T-helper 9 cell (primary cell): ENCODE results near the gene BAD.
"Not testable (repeated sequence)": the region's sequence is repeated elsewhere in the genome, so short reads cannot be mapped to it uniquely, and the experiment has no call there.

Experiments used
- DNase-seq: peaks from one replicate; pipeline ENCODE4 v3.0.0-alpha.2; 2020

The BAD gene

DNA sequence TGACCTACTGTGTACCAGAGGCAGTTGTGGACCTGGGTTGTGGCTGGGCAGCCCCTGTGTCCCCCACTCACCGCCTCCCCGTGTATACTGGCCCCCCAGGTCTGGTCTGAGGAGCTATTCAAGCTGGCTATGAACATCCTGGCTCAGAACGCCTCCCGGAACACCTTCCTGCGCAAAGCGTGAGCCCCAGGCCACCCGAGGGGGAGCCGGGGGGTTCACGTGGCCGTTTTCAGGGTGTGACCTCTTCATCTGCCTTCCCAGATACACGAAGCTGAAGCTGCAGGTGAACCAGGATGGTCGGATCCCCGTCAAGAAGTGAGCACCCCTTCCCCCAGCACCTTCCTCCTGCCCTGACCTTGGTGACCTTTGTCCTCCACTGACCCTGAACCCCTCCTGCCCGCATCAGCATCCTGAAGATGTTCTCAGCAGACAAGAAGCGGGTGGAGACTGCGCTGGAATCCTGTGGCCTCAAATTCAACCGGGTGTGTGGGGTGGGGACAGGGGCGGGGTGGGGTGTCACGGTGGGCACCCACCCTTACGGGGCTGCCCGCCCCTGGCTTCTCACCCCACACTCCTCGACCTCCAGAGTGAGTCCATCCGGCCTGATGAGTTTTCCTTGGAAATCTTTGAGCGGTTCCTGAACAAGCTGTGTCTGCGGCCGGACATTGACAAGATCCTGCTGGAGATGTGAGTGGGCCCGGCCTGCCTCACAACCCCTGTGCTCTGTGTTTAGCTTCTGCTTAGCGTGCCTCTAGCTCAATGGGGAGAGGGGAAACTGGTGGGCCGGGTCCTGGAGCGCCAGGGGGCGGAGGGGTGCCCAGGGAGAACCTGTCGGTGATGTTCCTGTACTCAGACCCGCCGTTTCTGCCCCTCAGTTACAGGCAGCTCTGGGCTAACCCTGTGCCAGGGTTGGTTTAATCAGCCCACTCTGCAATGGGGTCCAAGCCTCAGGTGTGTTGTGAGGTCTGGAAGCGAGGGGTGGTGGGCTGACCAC, 29.0 kb downstream of the BAD start:
- DNase-seq = no peak

DNA sequence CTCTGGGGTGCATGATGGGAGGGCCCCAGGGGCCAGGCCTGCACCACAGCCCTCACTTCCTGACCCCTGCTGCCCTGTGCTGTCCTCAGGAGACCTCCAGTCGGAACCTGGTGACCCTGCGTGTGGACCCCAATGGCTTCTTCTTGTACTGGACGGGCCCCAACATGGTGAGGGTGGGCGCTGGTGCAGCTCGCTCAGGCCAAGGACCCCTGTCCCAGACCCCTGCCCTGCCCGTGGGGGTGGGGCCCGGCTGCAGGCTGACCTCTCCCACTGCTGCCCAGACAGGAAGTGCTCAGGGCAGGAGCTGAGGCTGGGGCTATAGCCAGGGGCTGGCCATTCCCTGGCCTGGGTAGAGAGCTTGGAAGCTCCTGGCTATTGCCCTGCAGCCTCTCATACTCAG, 30.1 kb downstream of the BAD start:
- DNase-seq = no peak

DNA sequence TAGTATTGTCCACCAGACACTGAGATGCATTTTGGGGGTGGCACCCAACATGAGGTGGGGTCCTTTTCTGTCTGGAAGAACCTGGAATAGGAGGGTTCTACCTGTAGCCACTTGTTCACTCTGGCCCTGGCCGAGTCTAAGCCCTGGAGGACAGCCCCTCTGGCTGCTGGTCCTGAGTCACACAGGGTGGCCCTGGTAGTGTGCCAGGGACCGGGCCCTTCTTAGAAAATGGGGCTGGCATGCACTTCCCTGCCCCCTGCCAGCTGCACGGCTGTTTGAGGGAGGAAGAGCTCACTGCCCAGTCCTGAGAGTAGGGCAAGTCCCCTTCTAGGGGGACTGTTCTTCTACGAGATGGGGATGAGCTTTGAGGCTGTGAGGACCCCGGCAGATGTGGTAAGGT, 31.0 kb downstream of the BAD start:
- DNase-seq = no peak

DNA sequence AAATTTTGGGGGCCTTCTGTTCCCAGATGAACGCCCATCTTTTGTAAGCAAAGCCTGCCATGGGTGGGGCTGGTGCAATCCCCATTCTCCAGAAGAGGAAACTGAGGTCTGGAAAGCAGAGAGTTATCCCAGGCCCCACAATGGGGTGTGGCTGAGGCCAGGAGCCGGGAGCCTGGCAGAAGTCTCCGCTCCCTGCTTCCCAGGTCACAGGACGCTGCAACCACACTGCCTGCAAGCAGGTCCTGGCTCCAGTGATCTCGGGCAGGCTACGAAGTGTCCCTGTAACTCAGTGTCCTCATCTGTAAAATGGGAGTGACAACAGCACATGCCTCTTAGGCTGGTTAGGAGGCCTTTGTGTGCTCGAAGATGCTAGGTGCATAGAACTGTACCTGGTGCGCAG, 31.4 kb downstream of the BAD start:
- no peak for DNase-seq

DNA sequence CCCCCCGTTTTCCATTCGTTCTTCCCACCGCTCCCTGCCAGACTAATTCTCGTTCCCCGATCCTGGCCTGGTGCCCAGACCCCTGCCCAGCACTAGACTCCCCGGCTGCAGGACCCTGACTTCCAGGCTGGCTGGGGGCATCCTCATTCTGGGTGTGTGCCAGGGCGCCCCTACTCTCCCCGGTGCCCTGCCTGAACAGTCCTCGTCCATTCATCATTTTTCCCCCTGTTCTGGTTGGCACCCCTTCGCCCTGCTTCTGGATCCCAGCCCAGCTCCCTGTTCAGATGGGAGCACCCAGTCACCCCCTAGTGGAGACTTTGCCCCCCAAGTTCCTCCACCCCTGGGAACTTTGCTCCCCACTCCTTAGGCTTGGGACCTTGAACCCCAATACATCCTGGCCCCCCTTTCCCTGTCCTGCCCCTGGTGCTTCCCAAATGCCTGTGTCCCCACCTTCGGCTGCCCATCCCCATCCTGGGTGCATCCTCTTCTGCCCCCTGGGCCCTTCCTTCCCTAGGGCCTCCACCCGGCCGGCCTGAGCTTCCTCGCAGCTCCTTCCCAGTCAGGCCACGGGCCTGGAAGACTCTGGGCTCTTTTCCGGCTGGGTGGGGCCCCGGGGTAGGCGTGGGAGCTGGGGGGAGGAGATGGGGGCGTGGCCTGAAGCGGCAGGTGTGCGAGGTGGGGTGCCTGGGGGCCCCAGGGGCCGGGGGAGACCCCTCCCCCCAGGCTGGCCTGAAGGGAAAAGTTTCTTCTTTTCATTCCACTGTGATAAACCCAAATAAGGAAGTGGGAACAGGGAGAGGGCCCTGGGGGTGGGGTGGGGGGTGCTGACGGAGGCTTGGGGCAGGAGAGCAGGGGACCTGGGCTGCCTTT, 32.2 kb downstream of the BAD start:
- no peak for DNase-seq

DNA sequence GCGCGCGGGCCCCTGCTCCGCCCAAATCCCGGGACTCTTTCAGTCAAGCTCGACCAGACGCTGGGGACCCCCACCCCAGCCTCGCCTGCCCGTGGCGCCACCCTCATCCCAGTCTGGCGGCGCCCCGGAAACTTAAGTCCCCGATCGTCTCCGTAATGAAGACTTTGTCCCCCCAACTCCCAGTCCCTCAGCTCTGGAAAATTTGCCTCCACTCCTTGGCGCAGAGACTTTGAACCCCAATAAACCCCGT, 32.8 kb downstream of the BAD start:
- no peak for DNase-seq

DNA sequence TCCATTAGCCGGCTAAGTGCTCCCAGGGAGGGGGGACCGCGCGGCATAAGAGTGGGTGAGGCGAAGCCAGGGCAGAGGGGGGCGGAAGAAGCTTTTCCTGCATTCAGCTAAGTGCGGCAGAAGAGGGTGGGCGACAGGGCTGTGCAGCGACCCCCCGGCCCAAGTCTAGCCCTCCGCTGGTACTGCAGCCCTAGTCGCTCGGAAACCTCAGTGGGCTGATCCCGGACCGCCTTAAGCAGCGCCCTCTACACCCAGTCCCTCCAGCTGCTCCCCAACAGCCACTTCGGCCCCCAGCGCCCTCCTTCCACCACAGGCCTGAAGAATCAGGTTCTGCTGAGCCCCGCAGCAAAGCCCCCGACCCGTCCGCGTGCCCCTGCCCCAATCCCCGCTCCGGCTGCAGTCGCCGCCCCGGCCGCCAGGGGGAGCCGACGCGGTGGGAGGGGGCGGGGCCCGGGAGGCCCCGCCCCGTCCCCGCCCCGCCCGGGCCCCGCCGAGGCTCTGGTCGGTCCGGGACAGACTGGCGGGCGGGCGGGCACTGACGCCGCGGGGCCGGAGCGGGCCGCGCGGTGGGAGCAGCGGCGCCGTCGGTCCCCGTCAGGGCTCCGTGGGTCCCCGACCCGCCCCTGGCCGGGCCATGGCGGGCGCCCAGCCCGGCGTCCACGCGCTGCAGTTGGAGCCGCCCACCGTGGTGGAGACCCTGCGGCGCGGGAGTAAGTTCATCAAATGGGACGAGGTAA, 33.3 kb downstream of the BAD start, which contains the start of gene PLCB3:
TSS of gene PLCB3 (plus strand) at position 515 of the 737 bp plus-strand sequence. CDS start at position 635, 120 bp downstream.
- DNase-seq = peak; percentile 70

DNA sequence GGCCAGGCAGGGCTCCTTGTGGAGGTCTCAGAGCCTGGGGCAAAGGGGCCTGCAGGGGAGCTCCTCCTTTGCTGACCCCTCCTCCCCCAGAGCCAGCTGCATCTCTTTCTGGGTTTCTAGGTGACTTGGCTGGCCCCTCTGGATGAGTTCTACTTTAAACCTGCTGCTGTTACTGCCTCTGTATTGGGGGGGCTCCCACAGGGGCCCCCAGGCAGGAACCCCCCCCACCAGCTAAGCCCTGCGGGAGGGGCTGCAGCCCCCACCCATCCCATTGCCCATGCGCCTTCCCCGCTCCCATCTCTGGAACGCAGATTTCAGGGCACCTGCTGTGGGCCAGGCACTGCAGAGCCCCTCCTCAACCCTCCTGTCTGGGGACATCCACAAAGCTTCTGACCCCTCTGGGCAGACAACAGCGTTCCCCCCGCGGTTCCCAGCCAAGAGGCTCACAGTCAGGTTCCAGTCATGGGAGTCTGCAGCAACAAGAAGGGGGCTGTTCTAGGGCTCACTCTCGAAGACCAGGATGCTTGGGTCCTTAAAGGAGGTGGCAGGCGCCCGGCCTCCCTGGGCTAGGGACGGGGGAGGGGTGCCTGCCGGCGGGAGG, 34.0 kb downstream of the BAD start:
- no peak for DNase-seq

DNA sequence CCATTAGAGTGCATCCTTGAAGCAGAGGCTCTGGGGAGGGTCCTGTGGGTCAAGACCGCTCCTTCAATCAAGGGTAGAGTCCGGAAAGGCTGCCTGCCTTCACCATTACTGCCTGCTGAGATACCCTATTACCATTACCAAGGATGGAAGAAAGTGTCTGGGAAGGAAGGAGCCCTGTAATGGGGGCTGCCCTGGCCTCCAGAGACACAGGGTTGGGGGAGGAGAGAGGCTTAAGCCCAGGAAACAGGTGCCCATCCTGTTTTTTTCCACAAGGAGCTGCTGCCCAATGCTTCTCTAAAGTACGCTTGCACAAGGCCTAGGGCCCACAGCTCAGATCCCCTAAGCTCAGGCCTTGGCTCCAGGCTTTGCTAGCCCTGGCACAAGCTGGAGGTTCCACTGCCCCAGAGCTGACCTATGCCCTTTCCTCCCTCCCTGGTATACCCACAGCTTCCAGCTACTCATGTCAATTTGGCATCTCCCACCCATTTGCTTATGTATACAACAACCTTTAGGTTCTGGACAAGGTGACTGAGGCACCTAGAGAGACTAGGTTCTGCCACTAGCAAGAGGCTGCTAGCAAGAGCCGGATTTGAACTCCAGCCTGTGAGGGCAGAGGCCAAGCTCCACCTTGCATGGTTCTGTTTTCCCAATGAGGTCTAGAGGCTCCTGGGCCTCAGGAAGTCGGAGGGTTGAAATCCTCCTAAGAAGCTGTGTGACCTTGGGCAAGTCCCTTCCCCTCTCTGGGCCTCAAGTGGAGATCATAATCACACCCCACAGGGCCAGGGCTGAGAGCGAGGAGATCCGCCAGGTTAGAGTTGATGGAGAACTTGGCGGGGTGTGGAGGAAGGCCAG, 34.7 kb downstream of the BAD start:
- DNase-seq = no peak

DNA sequence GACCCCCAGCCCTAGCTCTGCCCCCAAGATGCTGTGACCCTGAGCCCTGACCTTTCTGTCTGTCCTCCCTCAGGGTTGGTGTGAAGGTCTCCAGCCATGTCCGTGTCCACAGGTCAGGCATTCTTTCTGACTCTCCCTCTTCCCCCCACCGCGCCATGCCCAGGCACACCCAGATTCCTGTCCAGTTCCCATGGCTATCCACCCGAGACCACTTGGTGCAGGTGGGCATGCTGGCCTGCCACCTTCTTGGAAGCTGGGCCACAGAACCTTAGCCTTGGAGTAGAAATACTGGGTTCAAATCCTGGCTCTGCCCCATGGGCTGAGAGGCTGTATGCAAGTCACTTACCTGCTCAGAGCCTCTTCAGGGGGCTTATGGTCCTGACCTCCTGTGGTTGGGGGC, 35.4 kb downstream of the BAD start:
- no peak for DNase-seq

DNA sequence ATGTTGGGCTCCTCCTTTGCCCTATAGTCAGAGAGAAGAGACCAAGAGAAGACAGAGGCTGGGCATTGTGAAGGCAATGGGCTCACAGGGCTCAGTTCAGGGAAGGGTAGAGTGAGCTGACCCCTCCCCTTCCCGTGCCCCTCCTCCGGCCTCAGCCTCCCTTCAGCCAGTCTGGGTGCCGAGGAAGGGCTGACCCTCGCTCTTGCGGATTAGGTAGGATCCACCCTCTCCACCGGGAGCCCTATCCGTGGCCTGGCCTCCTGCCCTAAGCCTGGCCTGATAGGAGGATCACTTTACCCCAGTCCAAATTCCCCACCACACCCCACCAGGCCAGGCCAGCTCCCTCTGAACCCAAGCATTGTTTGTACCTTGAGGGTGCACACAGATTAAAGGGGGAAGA, 35.9 kb downstream of the BAD start:
- DNase-seq = no peak

DNA sequence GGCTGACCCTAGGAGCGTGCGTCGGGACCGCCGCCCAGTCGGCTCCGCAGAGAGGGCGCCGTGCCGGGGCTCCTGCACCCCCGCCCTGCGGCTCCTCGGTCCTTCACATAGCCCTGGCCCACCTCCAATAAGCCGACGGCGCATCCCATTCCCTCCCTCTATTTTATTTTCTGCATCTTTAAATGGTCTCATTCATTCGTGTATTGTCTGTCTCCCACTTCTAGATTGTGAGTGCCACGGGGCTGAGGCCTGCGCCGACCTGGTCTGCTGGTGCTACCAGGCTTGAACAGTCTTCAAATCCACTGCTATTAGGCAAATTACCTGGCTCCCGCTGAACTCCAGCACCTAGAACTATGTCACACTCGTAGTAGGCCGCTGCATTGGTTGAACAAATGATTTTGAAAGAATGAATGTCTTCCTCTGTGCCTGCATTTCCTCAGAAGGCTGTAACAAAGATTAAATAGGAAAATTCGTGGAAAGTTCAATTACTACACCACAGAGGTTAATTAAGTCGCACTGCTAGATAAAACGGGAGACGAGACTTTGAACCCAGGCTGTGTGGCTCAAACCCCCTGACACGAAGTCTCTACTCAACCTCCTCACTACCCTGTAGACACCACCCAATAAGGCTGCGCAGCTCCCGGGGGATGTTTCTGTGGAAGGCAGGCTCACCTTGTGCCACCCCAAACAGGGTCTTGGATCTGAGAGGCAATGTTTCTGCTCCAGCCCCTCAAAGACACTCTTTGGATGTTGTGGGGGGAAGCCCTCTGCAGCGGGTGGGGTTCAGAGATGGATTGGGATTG, 36.5 kb downstream of the BAD start:
- DNase-seq = no peak

DNA sequence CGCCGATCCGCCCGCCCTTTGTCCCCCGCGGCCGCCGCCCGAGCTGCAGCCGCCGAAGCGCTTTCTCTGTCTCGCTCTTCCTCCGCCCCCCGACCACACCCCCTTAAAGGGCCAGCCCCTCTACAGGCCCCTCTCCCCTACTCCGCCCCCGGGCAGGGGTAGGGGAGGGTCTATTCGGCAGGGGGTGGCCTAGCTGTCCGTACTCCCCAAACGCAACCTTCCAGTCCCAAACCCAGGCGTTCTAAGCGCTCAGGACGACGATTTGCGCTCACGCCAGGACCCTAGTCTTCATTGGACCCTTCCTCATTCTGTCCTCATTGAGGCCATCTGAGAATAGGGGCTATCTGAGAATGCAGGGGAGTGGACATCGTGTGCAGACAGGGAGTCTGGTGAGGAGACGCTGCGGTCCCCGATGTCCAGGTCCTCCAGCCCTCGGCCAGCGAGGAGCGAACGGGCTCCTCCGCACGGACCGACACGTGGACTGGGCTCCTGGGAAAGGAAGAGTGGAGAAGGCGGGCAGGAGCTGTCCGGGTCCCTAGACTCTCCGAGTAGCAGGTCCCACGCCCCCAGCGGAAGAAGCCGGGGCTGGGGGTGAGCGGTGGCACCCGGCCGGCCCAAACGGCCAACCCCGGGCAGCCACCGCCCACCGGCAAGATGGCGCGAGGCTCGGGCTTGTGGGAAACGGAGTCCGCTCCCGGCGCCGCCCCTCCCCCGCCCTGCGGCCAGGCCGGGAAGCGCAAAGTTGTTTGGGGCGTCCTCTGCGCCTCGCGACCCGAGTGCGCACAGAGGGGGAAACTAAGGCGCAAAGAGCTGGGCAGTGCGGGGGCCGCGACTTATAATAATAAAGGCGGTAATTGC, 37.4 kb downstream of the BAD start, which contains the start of gene PPP1R14B:
TSS of gene PPP1R14B (minus strand) at position 73 of the 858 bp plus-strand sequence. CDS start 270 bp downstream, outside the sequence.
- peak; percentile 71 for DNase-seq

DNA sequence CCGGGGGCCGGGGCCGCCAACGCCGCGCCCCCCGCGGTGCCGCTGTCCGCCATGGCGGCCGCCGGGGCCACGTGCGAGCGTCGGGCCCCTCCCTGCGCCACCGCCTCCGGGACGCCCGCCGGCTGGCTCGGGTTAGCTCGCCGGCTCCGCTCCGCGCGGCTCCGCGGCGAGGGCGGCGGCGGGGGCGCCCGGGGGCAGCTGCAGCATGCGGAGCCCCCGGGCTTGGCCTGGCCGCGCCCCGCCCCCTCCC, 37.9 kb downstream of the BAD start:
- DNase-seq = not testable (repeated sequence)

DNA sequence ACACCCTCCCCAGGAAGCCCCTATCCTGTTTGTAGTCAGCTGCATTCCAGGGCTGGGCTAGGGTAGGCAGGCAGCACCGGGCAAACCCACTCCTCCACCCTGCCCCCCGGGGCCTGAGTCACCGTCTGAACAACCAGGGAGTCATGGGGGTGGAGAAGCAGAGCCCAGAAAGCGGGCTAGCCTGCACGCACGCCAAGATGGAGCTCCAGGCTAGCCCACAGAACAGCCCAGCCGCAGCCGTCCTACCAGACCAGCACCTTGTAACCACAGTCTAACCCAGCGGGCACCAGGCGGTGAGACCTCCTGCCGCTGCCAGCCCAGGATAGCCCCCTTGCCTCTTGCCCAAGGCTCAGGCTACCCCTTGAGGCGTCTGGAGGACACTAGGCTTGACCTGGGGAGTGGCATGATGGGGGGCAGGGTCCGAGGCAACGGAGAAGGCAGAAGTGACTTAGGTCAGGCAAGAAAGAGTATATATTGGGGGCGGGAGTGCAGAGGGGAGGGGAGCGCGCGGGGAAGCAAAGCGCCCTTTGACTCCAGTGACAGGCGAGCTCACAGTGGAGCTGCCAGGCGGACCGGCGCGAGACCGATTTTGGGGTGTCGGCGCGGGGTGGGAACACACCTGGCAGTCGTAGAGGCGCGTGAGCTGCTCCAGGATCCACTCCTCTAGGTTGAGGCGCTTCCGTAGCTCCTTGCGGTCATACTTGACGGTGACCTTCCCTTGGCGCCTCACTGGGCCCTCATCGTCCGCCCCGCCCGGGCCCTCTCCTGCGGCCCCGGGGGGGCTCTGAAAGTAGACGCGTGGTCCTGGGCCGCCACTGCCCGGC, 38.5 kb downstream of the BAD start:
- DNase-seq = peak; percentile 59

DNA sequence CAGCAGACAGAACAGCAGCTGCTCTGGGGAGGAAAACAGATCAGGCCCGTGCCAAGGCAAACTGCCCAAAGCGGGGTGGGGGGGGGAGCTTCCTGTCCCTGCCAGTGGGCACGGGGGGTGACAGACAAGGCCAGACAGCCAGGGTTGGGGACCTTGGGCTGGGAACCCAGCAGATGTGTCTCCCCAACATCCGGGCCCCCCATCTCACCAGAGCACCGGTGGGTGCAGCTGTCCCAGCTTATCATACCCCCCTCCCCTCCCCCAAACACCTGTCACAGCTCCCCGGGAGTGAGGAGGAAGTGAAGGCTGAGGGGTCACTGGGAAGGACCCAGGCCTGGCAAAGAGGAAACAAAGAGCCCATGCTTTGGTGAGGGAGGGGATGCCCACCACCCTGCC, 39.1 kb downstream of the BAD start:
- peak; percentile 36 for DNase-seq

DNA sequence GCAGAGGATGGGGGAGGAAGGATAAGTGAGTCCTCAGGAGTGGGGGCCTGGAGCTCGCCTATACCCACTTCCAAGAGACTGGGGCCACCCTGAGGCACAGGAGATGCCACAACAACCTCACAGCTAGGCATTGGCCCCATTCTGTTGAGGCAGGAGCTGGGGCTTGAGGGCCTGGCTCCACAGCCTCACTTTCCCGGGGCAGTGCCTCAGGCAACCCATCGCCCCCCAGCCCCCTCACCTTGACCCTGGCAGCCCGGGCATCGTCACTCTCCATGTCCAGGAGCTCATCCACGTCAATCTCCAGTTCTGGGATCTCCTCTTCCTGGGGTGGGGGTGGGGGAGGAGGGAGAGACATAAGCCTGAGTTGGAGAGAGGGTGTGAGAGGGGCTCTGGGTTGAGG, 39.5 kb downstream of the BAD start:
- no peak for DNase-seq

DNA sequence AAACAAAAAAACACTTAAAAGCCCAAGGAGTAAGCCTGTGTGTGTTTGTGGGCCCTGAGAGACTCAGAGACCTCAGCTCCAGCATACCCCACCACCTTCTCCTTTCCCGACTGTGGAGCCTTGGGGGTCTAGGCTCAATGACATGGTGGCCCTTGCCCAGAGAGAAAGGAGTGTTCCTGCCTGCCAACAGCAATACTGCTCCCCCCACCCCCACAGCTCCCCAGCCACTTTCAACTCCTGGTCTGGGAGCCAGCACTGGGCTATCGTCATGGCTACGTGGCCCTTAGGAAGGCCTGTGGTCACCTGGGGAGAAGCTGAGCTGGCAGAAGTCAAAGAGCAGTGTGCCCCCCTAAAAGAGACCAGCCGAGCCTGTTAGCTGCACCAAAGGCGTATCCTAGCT, 40.4 kb downstream of the BAD start:
- DNase-seq = no peak

DNA sequence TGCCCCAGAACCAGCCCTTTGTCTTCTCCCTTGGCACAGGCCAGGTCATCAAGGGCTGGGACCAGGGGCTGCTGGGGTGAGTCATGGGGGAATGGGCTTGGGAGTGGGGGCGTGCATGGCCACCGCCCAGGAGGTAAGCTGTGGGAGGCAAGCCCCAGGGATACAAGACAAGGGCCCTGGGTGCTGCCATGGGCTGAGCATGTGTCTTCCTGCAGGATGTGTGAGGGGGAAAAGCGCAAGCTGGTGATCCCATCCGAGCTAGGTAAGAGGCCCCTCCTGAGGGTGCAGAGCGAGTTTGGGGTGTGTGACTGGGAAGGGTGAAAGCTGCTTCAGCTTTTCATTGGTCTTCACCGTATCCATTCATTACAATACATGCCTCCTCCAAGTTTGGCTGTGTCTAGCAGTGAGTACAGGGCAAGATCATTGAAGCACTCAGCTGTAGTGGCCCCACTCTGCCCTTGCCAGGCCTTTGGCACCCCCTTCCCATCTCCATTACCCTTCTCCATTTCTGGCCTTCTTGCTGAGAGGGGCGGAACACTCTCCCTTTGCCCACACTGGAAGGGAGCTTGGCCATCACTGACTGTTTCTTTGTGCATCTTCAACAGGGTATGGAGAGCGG, 41.1 kb downstream of the BAD start:
- no peak for DNase-seq
